HG03575 (cell line): ENCODE data around the gene PARVB.

Experiments
- ATAC-seq: cut with Tn5 transposase; IDR thresholded peaks from one replicate; pipeline ENCODE4 v1.9.1; 2021; ENCODE audit not compliant: unreplicated experiment, insufficient number of reproducible peaks, low FRiP score; ENCODE audit errors: extremely low read depth

The PARVB gene

DNA sequence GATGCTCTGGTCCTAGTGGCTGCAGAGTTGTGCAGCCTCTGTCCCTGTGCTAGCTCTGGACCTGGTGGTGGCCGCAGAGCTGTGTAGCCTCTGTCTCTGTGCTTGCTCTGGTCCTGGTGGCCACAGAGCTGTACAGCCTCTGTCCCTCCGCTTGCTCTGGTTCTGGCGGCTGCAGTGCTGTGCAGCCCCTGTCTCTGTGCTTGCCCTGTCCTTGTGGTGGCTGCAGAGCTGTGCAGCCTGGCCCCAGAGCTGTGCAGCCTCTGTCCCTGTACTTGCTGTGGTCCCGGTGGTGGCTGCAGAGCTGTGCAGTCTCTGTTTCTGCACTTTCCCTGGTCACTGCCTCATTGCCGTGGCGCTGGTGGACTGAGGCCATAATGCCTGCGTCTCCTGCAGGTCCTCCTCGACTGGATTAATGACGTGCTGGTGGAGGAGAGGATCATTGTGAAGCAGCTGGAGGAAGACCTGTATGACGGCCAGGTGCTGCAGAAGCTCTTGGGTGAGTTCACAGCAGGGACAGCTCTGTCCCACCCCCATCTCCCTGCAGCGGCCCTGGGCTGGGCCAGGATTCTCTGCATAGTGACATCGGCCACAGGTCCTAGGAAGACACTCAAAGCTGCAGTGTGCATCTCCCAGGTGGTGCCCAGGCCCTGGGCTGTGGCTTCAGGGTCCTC, 94.7 kb downstream of the PARVB start:
- ATAC-seq = no peak

GRCh38 chr22:44119669-44120313, 95.7 kb downstream of the PARVB start:
- no peak for ATAC-seq

DNA sequence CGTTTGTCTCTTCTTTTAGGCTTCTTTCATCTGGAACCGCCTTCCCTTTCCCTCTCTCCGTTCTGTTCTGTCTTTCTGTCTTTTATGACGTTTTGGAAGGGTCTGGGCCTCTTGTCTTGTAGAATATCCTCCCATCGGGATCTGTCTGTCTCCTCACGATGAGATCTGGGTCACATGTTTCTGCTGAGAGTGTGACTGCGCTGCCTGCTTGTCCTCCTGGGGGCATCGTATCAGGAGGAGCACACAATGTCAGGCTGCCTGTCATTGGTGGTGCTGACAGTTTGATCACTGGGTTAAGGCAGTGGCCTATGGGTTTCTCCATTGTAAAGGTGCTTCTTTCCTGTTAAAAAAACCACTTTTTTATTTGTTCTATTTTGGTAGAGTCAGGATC, 96.2 kb downstream of the PARVB start:
- no peak for ATAC-seq

DNA sequence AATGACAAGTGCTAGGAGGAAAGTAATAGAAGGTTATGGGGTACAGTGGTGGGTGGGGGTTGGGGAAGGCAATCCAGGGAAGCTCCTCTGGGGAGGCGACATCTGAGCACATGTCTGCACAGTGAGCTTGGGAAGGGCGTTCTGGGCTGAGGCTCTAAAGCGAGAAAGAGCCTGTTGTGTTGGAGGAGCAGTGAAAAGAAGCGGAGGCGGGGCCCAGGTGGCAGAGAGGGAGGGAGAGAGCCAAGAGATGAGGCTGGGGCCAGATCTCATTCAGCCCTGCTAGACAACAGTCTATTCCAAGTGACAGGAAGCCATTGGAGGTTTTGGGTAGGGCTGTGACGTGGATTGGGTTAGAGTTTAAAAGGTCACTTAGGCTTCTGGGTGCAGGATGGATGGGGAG, 101.3 kb downstream of the PARVB start:
- no peak for ATAC-seq

DNA sequence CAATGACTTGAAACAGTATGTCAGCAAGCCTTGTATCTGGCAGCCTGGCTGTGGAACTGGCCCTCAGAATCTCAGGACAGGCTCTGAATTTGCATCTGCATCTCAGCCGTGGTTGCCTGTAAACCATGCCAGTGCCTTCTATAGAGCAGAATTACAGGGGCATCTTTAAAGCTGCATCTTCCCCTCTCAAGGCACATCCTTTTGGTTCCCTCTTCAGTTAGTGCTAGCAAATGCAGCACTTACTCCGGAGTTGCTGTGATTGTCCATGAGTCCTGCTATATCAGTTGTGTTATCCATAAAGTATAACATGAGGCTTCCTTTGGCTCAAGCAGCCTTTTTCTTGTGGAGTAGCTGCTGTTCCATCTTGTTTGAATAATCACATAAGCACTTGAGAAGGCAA, 102.7 kb downstream of the PARVB start:
- ATAC-seq = no peak

- no peak for ATAC-seq
These were observed 103.3 kb downstream of the PARVB start for GRCh38 chr22:44127356-44127755.

DNA sequence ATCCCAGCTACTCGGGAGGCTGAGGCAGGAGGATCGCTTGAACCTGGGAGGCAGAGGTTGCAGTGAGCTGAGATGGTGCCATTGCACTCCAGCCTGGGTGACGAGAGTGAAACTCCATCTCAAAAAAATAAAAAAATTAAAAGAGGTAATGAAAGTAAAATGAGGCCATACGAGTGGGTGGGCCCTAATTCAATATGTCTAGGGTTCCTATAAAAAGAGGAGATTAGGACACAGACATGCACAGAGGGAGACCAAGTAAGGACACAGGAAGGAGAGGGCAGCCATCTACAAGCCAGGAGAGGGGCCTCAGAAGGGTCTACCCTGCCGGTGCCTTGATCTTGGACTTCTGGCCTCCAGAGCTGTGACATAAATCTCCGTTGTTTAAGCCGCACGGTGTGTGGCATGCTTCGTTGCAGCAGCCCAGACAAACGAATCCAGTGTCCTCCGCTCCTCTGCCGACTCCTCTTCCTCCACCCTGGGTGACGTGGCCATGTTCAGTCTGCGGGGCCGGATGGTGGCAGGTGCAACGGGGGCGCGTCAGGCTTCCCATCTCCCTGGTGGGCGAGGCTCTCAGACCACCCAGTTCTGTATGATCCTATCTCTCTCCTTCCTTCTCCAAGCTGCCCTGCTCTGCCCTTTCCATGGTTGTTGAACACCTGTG, 105.0 kb downstream of the PARVB start:
- ATAC-seq = no peak

DNA sequence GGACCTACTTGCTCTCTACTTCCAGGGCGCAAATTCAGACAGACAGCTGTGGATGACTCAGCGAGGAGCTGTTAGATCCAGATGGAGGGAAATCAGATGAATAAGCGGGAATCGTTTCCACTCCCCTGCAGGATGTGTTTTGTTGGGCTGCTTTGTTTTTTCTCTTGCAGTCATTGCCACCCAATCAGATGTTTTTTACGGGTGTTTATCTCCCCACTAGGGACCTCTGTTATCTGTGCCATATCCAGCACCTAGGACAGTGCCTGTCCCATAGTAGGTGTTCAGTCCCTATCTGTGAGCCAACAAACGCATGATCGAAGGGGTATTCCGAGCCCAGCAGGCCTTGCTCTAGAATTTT, 105.5 kb downstream of the PARVB start:
- no peak for ATAC-seq

GRCh38 chr22:44130076-44130711, 106.1 kb downstream of the PARVB start:
- ATAC-seq = no peak

DNA sequence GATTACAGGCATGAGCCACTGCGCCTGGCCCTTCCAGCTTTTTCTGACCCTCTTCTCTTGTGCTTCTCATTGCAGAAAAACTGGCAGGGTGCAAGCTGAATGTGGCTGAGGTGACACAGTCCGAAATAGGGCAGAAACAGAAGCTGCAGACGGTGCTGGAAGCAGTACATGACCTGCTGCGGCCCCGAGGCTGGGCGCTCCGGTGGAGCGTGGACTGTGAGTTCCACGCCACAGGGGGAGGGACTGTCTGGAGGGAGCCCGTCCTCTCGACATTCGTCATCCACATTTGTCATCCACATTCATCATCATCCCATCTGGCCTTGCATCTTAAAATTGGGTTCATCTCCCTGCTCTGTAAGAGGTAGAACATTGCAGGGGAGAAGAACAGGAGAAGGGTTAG, 107.3 kb downstream of the PARVB start:
- ATAC-seq = no peak

DNA sequence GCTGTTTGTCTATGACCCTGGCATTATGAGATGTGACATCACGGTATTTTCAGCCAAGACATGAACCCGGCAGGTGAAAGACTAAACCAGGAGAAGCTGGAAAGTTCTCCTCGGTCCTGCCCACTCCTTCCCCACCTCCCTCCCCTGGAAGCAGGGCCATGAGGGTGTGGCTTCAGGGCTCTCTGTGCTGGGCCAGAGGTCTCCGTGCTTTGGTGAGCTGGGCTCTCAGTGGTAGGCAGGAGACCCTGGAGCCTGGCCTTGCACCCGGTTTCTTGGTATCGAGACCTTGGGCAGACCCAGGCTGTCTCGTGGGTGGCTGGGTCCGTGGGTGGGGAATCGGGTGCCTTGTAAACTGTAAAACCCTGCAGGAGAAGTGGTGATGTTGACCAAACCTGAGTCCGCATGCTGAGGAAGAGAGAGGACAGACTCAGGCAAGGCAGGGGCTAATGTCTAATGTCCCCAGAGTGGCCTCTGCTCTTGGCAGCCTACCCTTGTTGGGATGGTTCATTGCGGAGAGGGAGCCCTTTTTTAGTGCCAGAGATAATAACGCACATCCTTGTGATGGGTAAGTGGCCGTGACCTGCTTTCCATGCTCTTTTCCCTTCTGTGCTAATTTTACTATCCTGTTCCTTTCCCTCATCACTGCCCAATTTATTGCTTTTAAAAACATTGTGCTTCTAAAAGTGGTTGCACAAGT, 108.0 kb downstream of the PARVB start:
- ATAC-seq = no peak

- ATAC-seq = no peak
These were observed 108.6 kb downstream of the PARVB start for GRCh38 chr22:44132724-44133123.

DNA sequence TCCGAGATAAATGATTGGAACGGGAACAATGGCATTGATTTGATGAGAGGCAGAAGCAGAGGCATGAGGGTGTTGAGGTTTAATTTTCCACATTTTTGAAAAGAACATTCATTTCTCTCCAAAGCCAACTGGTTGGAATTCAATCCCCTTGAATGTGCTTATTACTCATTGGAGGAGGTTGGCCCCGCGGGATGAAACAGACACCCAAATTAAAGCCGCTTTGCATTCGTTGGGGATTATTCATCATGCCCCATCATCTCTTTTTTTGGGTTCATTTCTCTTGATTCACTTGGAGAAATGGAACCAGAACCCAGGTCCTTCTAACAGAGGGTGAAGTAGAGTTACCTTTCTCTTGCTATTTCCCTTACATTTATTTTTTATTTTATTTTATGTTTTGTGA, 109.1 kb downstream of the PARVB start:
- ATAC-seq = no peak

DNA sequence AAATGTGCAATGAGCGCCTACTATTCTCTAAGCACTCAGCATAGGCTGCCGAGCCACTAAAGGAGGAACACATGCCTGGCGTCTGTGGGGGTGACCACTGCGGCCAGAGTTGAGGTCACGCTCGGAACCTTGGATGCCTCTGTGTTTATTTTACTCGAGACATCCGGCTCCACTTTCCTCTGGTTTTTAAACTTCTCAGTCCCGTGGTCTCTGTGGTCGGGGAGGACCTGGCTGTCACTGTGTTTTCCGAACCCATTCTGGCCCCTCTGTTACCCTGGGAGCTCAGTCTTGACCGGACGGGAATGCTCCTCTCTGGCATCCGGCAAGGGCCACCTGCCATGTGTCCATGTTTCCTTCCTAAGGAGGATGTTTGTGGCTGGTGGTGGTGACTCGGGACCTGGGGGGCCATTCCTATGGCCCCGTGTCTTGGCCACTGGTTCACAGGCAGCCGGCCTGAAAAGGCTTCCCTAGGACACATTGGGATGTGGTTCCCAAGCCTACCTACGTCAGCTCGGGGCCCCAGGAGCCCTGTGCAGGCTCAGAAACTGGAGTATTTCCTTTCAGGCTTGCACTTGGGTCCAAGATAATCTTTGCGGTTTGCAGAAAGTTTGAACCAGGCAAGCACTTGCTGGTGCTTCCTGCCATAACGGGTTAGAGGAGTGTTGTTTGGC, 109.9 kb downstream of the PARVB start:
- no peak for ATAC-seq

DNA sequence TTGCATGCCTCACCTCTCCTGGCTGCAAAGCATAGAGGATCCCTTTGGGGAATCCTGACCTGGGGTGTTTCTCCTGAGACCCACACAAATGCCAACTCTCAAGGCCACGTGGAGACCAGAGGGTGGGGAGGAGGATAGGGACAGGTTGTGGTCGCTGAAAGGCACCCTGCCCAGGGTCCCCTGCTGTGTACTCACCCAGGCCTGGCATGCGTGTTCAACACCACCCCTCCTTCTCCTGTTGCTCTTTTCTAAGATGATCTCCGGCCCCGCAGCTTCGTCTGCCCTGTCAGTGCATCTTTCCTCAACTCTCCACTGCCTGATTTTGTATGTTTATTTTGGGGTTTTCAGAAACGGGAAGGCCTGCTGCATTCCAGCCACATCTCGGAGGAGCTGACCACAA, 112.0 kb downstream of the PARVB start:
- ATAC-seq = no peak

- ATAC-seq = no peak
These were observed 112.7 kb downstream of the PARVB start for GRCh38 chr22:44136786-44137185.

GRCh38 chr22:44137415-44137814, 113.3 kb downstream of the PARVB start:
- no peak for ATAC-seq

- ATAC-seq = no peak
These were observed 115.7 kb downstream of the PARVB start for GRCh38 chr22:44139773-44140172.
